HG02642 (cell line): ENCODE results near the gene SMPD2.
"Not testable (repeated sequence)": the region's sequence is repeated elsewhere in the genome, so short reads cannot be mapped to it uniquely, and the experiment has no call there.

Experiments
- ATAC-seq: cut with Tn5 transposase; IDR thresholded peaks from one replicate; pipeline ENCODE4 v1.9.1; 2021; ENCODE audit warnings: mild to moderate bottlenecking; ENCODE audit not compliant: unreplicated experiment, poor library complexity

The SMPD2 gene

GRCh38 chr6:109458774-109459531 is 18.4 kb downstream of the SMPD2 start:
- ATAC-seq: no peak

- ATAC-seq: no peak
Measured at GRCh38 chr6:109460161-109460829, 19.8 kb downstream of the SMPD2 start.

GRCh38 chr6:109461205-109461604 is 20.7 kb downstream of the SMPD2 start:
- not testable (repeated sequence) for ATAC-seq

GRCh38 chr6:109461733-109462526 is 21.4 kb downstream of the SMPD2 start:
- no peak for ATAC-seq

GRCh38 chr6:109465772-109466171 is 25.2 kb downstream of the SMPD2 start:
- no peak for ATAC-seq

GRCh38 chr6:109466212-109466923 is 25.8 kb downstream of the SMPD2 start:
- no peak for ATAC-seq

- ATAC-seq: no peak
Measured at GRCh38 chr6:109467696-109468095, 27.2 kb downstream of the SMPD2 start.

- ATAC-seq: no peak
Measured at GRCh38 chr6:109469591-109470189, 29.2 kb downstream of the SMPD2 start.

GRCh38 chr6:109471105-109471810 is 30.7 kb downstream of the SMPD2 start:
- ATAC-seq: no peak

- peak; percentile 78 for ATAC-seq
Measured at GRCh38 chr6:109472132-109472995, 31.8 kb downstream of the SMPD2 start.

- no peak for ATAC-seq
Measured at GRCh38 chr6:109473120-109473519, 32.6 kb downstream of the SMPD2 start.

GRCh38 chr6:109474995-109475394 is 34.5 kb downstream of the SMPD2 start:
- no peak for ATAC-seq

GRCh38 chr6:109475625-109476024 is 35.1 kb downstream of the SMPD2 start:
- ATAC-seq: no peak

- no peak for ATAC-seq
Measured at GRCh38 chr6:109477184-109477583, 36.7 kb downstream of the SMPD2 start.

GRCh38 chr6:109477725-109478124 is 37.2 kb downstream of the SMPD2 start:
- ATAC-seq: peak; percentile 56

GRCh38 chr6:109478222-109478805 is 37.8 kb downstream of the SMPD2 start:
- ATAC-seq: no peak

GRCh38 chr6:109478841-109479624 is 38.5 kb downstream of the SMPD2 start:
- no peak for ATAC-seq
